T-helper 9 cell (primary cell): ENCODE data around the gene KLHL15.

ENCODE experiments used
- DNase-seq: peaks from one replicate; pipeline ENCODE4 v3.0.0-alpha.2; 2020

Gene KLHL15

DNA sequence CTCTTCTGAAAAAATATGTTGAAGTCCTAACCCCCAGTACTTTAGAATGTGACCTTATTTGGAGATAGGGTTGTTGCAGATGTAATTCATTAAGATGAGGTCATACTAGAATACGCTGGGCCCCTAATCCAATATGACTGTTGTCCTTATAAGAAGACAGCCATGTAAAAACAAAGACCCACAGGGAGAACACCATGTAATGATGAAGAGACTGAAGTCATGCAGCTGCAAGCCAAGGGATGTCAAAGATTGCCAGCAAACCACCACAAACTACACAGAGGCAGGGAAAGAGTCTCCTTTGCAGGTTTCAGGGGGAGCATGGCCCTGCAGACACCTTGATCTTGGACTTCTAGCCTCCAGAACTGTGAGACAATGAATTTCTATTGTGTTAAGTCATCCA lies 81.8 kb downstream of the KLHL15 start:
- no peak for DNase-seq

DNA sequence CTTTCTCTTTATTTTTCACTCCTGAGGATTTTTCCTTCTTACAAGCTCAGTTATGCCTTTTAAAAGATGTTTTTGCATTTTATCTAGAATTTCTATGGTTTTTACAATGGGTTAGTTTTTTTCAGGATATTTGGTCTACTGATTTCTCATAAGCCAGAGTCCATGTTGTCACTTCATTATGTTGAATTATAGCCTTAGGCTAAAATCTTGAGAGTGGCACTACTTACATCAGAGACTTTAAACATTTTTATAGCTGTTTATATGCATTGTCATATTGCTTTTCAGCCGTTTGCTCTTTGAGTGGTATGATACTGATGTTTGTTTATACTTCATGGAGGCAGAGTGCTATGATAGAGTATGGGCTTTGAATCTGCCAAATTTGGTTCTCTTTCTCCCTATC lies 82.8 kb downstream of the KLHL15 start:
- no peak for DNase-seq

DNA sequence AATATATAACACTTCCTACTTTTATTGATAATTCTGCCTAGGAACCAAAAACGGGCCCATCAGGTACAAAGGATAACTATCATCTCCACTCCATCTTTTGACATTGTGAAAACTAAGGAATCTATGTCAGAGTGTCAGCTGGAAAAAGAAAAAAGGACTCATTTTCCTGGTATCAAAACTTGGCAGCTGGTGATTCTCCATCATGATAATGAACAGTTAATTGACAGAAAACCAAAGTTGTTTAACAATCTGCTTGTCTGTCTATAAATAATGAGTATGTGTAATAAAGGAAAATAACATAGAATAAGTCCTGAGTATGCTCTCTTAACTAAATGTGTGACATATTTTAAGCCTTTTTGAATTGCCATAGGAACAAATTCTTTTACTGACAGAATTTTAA lies 87.8 kb downstream of the KLHL15 start:
- no peak for DNase-seq

DNA sequence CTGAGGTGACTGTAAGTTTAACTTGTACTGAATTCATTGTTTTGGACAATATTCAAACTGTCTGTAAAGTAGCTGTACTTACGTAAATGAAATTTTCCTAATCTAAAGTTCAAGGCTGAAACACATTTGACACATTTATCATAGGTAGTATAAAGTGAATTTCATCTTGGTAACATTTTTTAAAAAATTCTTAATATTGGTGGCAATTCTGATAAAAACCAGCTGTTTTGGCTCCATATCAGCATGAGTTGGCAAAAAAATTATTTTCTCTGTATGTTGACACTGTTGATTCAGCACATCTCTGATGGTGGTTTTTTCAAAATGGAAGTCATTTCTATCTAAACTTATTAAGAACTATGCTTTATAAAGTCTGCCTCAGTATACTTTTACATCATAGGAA lies 88.3 kb downstream of the KLHL15 start:
- no peak for DNase-seq

DNA sequence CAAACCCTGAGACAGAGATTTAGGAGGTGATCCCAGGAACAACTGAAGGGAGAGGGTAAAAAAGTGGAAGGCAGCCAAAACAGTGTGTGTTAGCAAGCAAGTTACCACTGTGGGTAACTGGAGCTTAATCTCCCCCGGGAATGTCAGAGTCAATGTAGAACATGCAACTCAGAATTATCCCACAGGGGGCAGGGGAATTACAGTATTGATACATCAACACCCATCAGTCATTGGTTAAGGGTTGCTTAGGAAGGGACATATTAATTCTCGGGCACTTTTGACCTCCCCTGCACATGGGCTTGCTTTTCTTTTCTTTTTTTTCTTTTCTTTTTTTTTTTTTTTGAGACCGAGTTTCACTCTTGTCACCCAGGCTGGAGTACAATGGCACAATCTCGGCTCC lies 89.9 kb downstream of the KLHL15 start:
- no peak for DNase-seq

DNA sequence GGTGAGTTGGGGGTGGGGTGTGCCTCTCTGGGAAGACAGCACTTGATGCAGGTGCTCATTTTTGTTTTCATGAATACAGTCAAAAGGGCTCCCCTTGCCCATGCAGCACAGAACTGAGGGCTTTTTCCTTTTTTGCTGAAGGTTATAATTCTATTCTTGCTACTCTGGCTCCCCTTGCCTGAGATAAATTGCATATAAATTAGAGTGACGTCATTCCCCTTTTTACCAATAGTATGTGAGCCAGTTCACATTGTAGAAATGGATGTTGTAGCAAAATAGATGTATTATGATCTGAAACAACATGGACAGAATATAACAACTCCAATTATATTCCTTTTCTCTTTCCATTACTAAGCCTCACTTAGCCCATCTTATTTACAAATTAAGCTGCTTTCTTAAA lies 90.8 kb downstream of the KLHL15 start:
- no peak for DNase-seq

DNA sequence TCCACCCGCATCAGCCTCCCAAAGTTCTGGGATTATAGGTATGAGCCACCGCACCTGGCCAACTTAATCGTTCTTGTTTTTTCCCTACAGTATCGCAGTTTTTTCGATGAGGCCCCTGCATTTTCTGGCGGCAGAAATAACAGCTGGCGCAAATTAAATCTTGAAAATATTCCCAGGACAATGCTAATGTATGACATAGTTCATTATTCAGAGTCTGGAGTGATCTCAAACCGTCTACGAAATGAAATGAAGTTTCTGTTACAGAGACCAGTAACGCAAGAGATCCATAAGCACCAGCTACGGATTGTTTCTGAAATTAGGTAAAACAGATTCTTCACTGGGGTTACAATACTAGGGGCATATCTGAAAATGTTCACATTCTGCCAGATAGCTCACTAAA lies 91.9 kb downstream of the KLHL15 start:
- no peak for DNase-seq
